Activated T-helper 9 cell treated with anti-CD3 and anti-CD28 coated beads, Interleukin-2, amount 50 U/mL, for 16 hours (primary cell): ENCODE results near the gene PLEKHA7.
"Not testable (repeated sequence)": the region's sequence is repeated elsewhere in the genome, so short reads cannot be mapped to it uniquely, and the experiment has no call there.

ENCODE experiments used
- DNase-seq: peaks from one replicate; pipeline ENCODE4 v3.0.0-alpha.2; 2020; ENCODE audit warnings: low read depth

PLEKHA7 gene

GRCh38 chr11:17005646-17006045 lies 8.6 kb downstream of the PLEKHA7 start:
- DNase-seq, result no peak

- DNase-seq, result no peak
These were observed 9.6 kb downstream of the PLEKHA7 start for GRCh38 chr11:17004486-17005148.

- DNase-seq, result no peak
These were observed 10.8 kb downstream of the PLEKHA7 start for GRCh38 chr11:17003426-17003825.

GRCh38 chr11:17002543-17002942 lies 11.7 kb downstream of the PLEKHA7 start:
- DNase-seq, result no peak

GRCh38 chr11:17001806-17002205 lies 12.4 kb downstream of the PLEKHA7 start:
- no peak for DNase-seq

DNA sequence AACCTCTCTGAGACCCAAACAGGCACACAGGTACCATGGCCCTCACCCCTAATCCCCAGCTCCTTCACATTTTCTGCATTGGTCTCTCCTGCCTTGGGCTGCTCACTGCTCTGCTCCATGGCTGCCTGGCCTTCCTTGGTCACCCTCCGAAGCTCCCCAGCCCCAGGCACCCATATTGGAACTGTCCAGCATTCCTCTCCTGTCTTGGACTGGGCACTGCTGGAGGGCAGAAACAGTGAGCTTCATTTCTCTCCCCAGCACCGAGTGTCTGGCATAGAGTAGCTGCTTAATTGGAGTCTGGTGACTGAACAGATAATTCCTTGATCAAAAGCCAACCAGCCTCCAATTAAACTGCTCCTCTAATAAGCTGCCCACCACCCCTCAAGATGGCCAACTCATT lies 13.2 kb downstream of the PLEKHA7 start:
- DNase-seq, result no peak

DNA sequence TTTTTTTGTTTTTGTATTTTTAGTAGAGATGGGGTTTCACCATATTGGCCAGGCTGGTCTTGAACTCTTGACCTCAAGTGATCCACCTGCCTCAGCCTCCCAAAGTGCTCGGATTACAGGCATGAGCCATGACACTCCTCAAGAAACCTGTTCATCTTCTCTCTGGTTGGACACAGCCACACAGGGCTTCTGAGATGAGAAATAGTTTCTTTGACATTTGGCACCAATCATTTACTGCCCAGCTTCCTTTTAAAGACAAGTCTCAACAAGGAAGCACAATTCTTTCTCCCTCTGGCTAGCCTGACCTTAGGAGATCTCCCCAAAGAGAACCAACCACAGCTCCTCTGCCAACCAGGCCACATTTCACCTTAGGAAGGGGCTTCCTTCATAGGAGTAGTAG lies 14.0 kb downstream of the PLEKHA7 start:
- not testable (repeated sequence) for DNase-seq

DNA sequence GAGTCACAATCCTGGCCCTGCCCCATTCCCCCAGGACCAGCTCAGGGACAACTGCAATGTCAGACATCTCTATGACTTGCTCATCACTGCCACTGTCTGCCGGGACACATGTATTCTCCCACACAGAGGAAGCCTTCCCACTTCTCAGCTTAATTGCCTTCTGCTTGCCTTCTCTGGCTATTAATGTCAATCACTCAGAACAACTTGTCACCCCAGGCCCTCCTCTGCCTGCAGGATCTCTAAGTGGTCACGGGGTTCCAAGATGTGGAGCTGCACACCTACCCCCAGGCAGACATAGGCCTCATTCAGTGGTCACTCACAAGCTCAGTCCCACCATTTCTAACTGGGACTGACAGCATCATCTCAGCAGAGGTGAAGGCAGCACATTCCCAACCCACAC lies 15.1 kb downstream of the PLEKHA7 start:
- no peak for DNase-seq

- DNase-seq, result no peak
These were observed 16.6 kb downstream of the PLEKHA7 start for GRCh38 chr11:16997624-16998023.

DNA sequence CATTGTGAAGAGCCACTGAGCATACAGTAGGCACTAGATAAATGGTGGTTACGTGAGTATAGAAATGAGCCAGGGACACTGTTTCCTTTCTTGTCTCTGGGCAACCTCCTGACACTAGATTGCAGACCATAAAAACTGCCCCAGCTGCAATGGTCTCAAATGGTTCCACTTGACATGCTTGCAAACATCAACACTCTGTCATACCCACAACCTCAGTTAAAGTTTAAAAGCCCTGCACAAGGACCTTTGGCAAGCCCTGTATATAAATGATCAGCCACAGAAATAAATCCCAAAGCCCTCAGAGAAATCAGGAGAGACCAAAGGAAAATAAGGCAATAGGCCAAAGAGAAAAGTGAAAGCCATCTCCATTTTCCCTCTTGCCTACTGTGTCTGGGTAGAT lies 20.7 kb downstream of the PLEKHA7 start:
- DNase-seq, result no peak

GRCh38 chr11:16992846-16993245 lies 21.4 kb downstream of the PLEKHA7 start:
- no peak for DNase-seq

DNA sequence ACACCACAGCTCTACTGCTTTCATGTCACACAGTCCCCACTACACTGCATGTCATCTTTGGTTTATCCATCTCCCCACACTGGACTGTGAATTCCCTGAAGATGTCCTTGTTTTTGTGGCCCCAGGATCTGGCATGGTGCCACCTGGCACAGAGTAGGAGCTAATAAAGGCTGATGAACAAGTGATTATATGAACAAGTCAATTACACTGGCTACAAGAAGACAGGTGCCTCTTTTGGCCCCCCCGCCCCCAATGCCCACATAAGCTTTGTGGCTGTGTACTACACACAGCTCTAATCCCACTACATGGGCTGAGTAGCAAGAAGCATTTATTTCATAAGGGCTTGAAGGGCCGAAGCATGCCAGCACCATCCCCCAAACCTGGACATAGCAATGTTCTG lies 24.7 kb downstream of the PLEKHA7 start:
- DNase-seq, result no peak

DNA sequence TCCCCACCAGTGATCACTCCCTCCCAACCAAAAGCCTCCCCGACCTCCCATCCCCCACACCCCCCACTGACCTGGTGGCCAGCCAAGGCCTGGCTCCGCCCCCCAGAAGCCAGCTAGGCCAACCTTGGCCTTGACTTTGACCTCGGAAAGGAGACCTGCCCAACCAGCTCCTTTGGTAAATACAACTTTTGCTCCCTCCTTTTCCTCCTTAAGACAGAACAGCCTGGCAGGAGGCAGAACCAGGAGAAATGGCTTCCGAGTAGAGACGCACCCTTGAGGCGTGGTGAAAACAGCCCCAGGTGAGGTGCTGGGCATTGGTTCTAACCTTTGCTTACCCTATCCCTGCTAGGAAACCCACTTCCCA lies 27.0 kb downstream of the PLEKHA7 start:
- DNase-seq, result no peak

DNA sequence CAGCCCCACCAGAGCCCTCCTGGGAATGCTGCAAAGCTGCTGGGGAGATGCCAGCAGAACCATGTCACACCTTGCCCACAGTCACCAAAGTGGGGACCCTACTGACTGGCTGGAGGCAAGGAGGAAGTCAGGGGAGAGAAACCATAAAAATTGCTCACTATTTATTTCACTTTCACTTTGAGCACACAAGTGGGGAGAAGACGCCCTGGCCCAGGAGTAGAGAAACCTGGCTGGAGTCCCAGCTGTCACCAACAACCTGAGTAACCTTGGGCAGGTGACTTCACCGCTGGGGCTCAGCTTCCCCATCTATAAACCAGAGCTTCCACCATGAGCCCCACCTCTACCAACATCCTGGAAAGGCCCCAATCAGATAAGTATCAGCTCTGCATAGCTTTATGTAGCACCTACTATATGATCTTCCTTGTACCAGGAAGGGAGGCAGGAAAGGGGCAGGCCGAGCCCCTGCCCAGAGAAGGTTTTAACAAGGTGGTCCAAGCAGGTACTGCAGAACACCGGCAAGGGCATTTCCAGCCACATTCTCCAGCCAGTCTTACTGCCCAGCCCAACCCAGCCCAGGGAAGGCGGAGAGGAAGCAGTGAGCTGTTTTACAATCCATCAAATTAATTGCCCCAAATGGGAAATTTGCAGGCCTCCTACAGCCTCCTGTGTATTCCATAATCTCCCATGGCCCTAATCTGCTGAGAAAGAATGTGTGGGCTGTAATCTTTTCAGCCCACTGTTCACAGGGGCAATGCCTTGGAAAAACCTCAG lies 27.6 kb downstream of the PLEKHA7 start:
- peak; percentile 16 for DNase-seq

DNA sequence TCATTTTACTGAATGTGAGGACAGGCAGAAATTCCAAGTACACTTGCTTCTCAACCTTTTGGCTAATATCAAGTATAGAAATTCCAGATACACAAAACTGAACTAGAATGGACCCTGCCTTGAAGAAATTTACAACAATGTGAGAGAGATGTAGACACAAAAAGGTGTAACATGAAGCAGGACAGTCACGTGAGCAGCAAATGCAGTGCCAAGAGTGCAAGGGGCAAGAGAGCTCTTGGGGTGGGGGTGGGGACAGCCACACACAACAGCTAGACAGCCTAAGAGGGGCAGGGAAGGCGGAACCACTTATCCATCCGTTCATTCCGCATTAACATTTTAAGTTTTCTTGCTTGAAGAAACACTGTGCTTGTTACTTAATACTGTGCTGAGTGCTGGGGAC lies 28.9 kb downstream of the PLEKHA7 start:
- DNase-seq, result no peak

GRCh38 chr11:16984229-16984628 lies 30.0 kb downstream of the PLEKHA7 start:
- no peak for DNase-seq

- no peak for DNase-seq
These were observed 31.4 kb downstream of the PLEKHA7 start for GRCh38 chr11:16982809-16983208.

- DNase-seq, result no peak
These were observed 31.9 kb downstream of the PLEKHA7 start for GRCh38 chr11:16982256-16982671.

DNA sequence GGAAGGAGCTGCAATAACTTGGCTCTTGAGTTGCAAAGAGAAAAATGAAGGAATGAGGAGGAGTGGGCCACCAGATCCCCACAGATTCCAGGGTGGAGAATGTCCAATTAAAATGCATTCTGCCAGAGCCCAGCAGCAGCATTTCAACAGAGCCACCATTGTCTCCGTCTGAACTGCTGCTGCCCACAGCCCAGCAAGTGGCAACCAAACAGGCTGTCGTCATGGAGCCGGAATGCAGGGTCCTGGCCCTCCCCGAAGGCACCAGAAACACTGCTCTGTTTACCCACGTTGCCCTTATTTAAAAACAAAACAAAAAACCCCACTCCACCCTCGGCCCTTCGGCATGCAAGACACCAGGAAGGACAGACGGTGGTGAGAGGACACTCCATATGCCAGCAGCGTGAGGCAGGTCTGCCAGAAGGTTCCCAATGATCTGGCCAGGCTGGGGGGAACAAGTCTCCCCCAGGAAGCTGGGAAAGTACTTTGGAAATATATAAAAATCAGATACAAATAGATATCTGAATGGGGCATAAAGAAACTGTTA lies 32.5 kb downstream of the PLEKHA7 start:
- no peak for DNase-seq

DNA sequence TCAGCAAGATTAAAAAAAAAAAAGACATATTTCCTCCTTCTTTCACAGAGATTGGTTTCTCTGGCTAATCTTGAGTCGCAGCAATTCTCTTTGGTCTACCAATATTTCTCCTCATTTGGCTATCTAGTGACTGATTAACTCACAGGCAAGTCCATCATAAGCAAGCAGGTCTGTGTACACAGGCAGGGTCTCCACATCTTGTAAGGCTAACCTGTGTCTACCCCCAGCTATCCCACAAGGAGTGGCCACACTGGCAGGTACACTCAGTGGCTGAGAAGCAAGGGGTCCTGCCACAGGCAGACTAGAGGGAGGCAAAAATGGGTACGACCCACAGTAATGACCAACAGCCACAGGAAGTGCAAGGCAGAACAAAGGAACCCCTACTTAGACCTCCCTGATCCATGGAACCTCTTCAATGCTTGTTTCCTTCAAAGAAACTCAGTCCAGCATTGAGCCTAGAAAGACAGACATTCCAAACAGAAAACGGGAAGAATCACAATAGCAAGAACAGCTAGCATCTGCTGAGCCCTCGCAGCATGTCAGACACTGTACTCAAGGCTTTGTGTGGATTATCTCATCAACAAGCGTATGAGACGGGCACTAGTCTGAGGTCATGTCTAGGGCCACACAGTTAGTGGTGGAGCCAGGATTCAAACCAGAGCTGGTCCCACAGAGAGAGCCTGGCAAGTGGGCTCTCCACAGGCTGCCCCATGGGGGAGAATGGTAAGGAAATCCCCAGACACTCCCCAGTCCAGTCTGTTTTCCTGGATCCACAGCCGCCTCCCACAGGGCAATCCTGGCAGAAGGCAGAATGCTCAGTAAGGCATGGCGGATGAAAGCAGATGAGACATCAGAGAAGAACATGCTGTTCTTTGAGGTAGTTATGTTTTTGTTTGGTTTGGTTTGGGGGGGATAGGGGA lies 34.3 kb downstream of the PLEKHA7 start:
- no peak for DNase-seq

GRCh38 chr11:16977994-16978315 lies 36.3 kb downstream of the PLEKHA7 start:
- no peak for DNase-seq

GRCh38 chr11:16977136-16977993 lies 36.8 kb downstream of the PLEKHA7 start:
- no peak for DNase-seq
